ENCODE measurements around the gene NATD1. TPM values are rescaled to one million over a fixed set of nuclear protein-coding genes. Genes with fewer than 3 reads are reported as not detected.
"Not testable (repeated sequence)": the region's sequence is repeated elsewhere in the genome, so short reads cannot be mapped to it uniquely, and the experiment has no call there.

Gene NATD1
- total and polyA plus RNA-seq, 12 donors, result 1.8 to 18.7 (median 10.3) TPM

DNA sequence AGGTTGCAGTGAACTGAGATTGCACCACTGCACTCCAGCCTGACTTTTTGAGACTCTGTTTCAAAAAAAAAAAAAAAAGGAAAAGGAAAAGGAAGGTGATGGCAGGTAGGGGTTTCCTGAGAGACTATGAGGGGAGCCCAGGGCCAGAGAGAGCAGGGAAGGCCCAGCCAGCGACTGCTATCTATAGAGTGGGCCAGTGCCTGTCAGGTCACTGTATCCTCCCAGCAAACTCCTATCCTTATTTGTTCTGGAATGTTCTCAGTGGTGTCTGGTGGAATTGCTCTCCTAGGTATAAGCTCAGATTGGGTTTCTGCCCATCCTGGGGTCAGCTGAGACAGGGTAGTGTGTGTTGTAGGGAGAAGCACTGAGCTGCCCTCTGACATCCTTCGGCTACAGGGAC, 24.4 kb downstream of the NATD1 start:
- intact Hi-C loops (cut with DNase I), result no loop called here
- no peaks in the 10 kb centered on the region for H3K4me1 ChIP-seq (replicated peaks in 1 of 2)
- DNase-seq, result no peak
- H3K9me3 ChIP-seq (replicated peaks in 1 of 3), result no peaks in the 10 kb centered on the region
- no peak overlapping the region for H3K27ac ChIP-seq
- H3K36me3 ChIP-seq (replicated peaks in 1 of 2), result no peaks in the 10 kb centered on the region
- no peaks in the 10 kb centered on the region for H3K27me3 ChIP-seq
- no peak for TF ChIP-seq POLR2A (IDR thresholded peaks at IDR 0.05)
- TF ChIP-seq, protein P1, sequence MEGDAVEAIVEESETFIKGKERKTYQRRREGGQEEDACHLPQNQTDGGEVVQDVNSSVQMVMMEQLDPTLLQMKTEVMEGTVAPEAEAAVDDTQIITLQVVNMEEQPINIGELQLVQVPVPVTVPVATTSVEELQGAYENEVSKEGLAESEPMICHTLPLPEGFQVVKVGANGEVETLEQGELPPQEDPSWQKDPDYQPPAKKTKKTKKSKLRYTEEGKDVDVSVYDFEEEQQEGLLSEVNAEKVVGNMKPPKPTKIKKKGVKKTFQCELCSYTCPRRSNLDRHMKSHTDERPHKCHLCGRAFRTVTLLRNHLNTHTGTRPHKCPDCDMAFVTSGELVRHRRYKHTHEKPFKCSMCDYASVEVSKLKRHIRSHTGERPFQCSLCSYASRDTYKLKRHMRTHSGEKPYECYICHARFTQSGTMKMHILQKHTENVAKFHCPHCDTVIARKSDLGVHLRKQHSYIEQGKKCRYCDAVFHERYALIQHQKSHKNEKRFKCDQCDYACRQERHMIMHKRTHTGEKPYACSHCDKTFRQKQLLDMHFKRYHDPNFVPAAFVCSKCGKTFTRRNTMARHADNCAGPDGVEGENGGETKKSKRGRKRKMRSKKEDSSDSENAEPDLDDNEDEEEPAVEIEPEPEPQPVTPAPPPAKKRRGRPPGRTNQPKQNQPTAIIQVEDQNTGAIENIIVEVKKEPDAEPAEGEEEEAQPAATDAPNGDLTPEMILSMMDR (IDR thresholded peaks at IDR 0.05), result no peak
- no peak overlapping the region for H3K4me3 ChIP-seq
- 73 to 88% (median 80%) methylated on average over 2 of the region's 2 CpGs for WGBS, 4 donors

DNA sequence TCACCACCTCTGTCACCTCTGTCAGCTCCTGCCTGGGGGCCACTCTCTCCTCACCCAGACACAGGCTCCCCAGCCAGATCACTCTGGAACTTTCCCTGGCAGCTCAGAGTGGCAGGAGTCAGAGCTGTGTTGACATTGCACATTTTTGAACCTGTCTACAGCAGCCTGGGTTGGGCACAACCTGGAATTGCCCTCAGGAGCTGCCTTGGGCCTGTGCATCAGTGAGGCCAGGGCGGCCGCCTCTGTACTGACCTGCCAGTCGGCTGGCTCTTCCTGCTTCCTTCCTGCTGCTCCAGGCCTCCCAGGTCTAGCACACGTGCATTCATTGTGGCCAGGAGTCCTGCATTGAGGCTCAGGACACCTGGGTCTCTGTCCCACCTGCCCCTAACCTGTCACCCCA, 25.1 kb downstream of the NATD1 start:
- Histone ChIP-seq H3K27me3 (no peaks in the 10 kb centered on the region), H3K36me3 (replicated peaks in 1 of 2) (no peaks in the 10 kb centered on the region), H3K27ac (no peak overlapping the region), H3K9me3 (replicated peaks in 1 of 3) (no peaks in the 10 kb centered on the region), H3K4me3 (no peak overlapping the region), H3K4me1 (replicated peaks in 1 of 2) (no peaks in the 10 kb centered on the region)
- intact Hi-C loops (cut with DNase I), result no loop called here
- no peak for DNase-seq
- TF ChIP-seq POLR2A (IDR thresholded peaks at IDR 0.05), result no peak
- TF ChIP-seq, protein P1 (IDR thresholded peaks at IDR 0.05), result no peak
- WGBS, 4 donors, result 77 to 92% (median 79%) methylated on average over 4 of the region's 4 CpGs

GRCh38 chr17:21227277-21227676, 25.9 kb downstream of the NATD1 start:
- H3K4me1 ChIP-seq (replicated peaks in 1 of 2); H3K4me3 ChIP-seq; DNase-seq; H3K36me3 ChIP-seq (replicated peaks in 1 of 2); H3K9me3 ChIP-seq (replicated peaks in 1 of 3); H3K27me3 ChIP-seq; intact Hi-C loops (cut with DNase I); H3K27ac ChIP-seq: not testable (repeated sequence)
- WGBS, 4 donors, result 90 to 93% (median 92%) methylated on average over 11 of the region's 11 CpGs

GRCh38 chr17:21223086-21223485, 30.1 kb downstream of the NATD1 start:
- no peaks in the 10 kb centered on the region for H3K9me3 ChIP-seq (replicated peaks in 1 of 3)
- no peak overlapping the region for H3K27ac ChIP-seq
- TF ChIP-seq, protein P1 (IDR thresholded peaks at IDR 0.05), result no peak
- TF ChIP-seq POLR2A (IDR thresholded peaks at IDR 0.05), result no peak
- intact Hi-C loops (cut with DNase I), result no loop called here
- H3K4me1 ChIP-seq (replicated peaks in 1 of 2), result no peaks in the 10 kb centered on the region
- 93 to 97% (median 95%) methylated on average over 5 to 6 of the region's 6 CpGs for WGBS, 4 donors
- H3K27me3 ChIP-seq, result no peaks in the 10 kb centered on the region
- no peak for DNase-seq
- H3K36me3 ChIP-seq (replicated peaks in 1 of 2), result no peaks in the 10 kb centered on the region
- H3K4me3 ChIP-seq, result no peak overlapping the region

GRCh38 chr17:21218831-21219380, 34.3 kb downstream of the NATD1 start:
- no peaks in the 10 kb centered on the region for H3K36me3 ChIP-seq (replicated peaks in 1 of 2)
- no peaks in the 10 kb centered on the region for H3K27me3 ChIP-seq
- H3K4me1 ChIP-seq (replicated peaks in 1 of 2), result peaks cover 7 to 16% of the 10 kb centered on the region in 2 donors
- H3K27ac ChIP-seq, result no peak overlapping the region
- intact Hi-C loops (cut with DNase I), result loop anchor here in 1 of 2 donors (10.0 kb wide), 1 partner anchor 194 kb away; no protein-coding TSS in a partner anchor
- H3K9me3 ChIP-seq (replicated peaks in 1 of 3), result no peaks in the 10 kb centered on the region
- TF ChIP-seq, protein P1 (IDR thresholded peaks at IDR 0.05), result no peak
- no peak for TF ChIP-seq POLR2A (IDR thresholded peaks at IDR 0.05)
- 83 to 96% (median 87%) methylated on average over 3 of the region's 3 CpGs for WGBS, 4 donors
- no peak overlapping the region for H3K4me3 ChIP-seq
- no peak for DNase-seq
